Type B pancreatic cell (in vitro differentiated cells): ENCODE results near the gene RIMBP2. TPM values are rescaled to one million over a fixed set of nuclear protein-coding genes. Genes with fewer than 3 reads are reported as not detected.
A peak's percentile ranks its signal among the peaks of the same experiment; 100 is the strongest.

Source experiments
- DNase-seq: peaks from one replicate; pipeline ENCODE4 v3.0.0; 2021; ENCODE audit warnings: mixed read lengths; ENCODE audit not compliant: unreplicated experiment; ENCODE audit errors: extremely low spot score
- H3K27ac Mint-ChIP-seq: 2 replicates; pipeline ENCODE4 v1.8.0; 2021; ENCODE audit warnings: mild to moderate bottlenecking, mixed read lengths
- H3K27me3 Mint-ChIP-seq: 2 replicates; pipeline ENCODE4 v1.8.0; 2021; ENCODE audit warnings: mixed read lengths
- H3K36me3 Mint-ChIP-seq: 2 replicates; pipeline ENCODE4 v1.8.0; 2021; ENCODE audit warnings: mixed read lengths
- H3K4me1 Mint-ChIP-seq: one replicate; pipeline ENCODE4 v1.8.0; 2021; ENCODE audit warnings: mixed read lengths; ENCODE audit not compliant: unreplicated experiment
- H3K4me3 Mint-ChIP-seq: 2 replicates; pipeline ENCODE4 v1.8.0; 2021; ENCODE audit warnings: mild to moderate bottlenecking, mixed read lengths
- H3K9me3 Mint-ChIP-seq: 2 replicates; pipeline ENCODE4 v1.8.0; 2021; ENCODE audit warnings: mixed read lengths
- CTCF ChIP-seq: fragments of 200-600 bp; sonication (generic); conservative IDR thresholded peaks from 2 replicates; pipeline ENCODE4 v1.5.0; 2021; ENCODE audit warnings: antibody characterized with exemption, mild to moderate bottlenecking
- total RNA-seq: library from RNA; stranded (reverse); gene quantifications from 2 replicates; pipeline ENCODE4 v1.2.1, GENCODE V29; 2021; ENCODE audit warnings: low replicate concordance

RIMBP2 gene
- total RNA-seq, 1 donor from 2014 or later, result 23.7 TPM

DNA sequence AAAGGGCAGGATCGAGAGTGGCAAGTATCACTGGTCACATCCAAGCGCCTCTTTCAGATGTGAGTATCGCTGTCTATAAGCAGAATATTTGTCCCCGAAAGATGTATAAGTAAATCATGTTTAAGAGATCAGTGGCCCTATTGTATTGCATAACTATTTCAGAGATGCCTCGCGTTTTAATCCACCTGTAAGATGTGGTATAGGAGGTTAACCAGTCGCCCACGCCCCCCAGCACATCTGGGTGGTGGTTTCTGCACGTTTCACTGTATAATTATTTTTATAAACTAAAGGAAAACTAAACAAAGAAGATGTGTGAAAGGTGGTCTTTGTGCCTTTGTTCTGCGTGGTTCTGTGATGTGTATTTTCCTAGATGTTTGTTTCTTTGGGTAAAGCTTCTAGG, 28.9 kb downstream of the RIMBP2 start:
- Mint-ChIP-seq H3K4me3 (no peak overlapping the region), H3K9me3 (no peaks in the 10 kb centered on the region), H3K27ac (no peak overlapping the region), H3K36me3 (no peaks in the 10 kb centered on the region), H3K27me3 (no peaks in the 10 kb centered on the region), H3K4me1 (peaks cover 11% of the 10 kb centered on the region)
- TF ChIP-seq CTCF, result no peak
- no peak for DNase-seq

GRCh38 chr12:130686511-130686991, 29.5 kb downstream of the RIMBP2 start:
- H3K27me3 Mint-ChIP-seq, result no peaks in the 10 kb centered on the region
- TF ChIP-seq CTCF, result no peak
- DNase-seq, result no peak
- no peaks in the 10 kb centered on the region for H3K9me3 Mint-ChIP-seq
- no peak overlapping the region for H3K27ac Mint-ChIP-seq
- no peak overlapping the region for H3K4me3 Mint-ChIP-seq
- peaks cover 11% of the 10 kb centered on the region for H3K4me1 Mint-ChIP-seq
- H3K36me3 Mint-ChIP-seq, result no peaks in the 10 kb centered on the region

- no peak for TF ChIP-seq CTCF
- Mint-ChIP-seq H3K9me3 (no peaks in the 10 kb centered on the region), H3K4me1 (peaks cover 11% of the 10 kb centered on the region), H3K27me3 (no peaks in the 10 kb centered on the region), H3K36me3 (no peaks in the 10 kb centered on the region), H3K4me3 (no peak overlapping the region), H3K27ac (no peak overlapping the region)
- DNase-seq, result no peak
These were observed 30.2 kb downstream of the RIMBP2 start for GRCh38 chr12:130685850-130686249.

DNA sequence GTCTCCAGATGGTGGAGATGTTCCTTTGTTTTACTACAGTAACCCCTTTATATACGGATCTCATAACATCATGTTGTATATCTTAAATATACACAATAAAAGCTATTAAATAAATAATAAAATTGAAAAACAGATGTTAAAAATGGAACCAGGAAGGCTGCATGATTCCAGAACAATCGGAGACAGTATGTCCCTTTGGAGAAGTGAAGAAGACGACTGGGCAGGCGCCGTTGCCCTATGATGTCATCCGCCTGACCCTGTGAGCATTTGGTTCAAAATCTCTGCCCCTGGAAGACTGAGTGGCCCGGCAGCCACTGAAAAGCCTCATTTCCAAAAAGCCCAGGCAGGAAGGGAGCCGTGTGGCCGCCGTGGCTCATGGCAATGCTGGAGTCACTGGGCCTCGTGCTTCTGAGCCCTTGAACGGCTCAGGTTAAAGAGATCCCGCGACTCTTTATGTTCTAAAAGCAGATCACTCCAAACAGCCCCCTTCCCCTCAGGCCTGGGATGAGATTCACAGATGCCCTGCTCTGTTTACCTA, 30.8 kb downstream of the RIMBP2 start:
- TF ChIP-seq CTCF, result no peak
- no peaks in the 10 kb centered on the region for H3K36me3 Mint-ChIP-seq
- H3K4me1 Mint-ChIP-seq, result peaks cover 11% of the 10 kb centered on the region
- H3K9me3 Mint-ChIP-seq, result no peaks in the 10 kb centered on the region
- H3K27ac Mint-ChIP-seq, result peak overlapping the region; percentile 50
- no peak overlapping the region for H3K4me3 Mint-ChIP-seq
- no peak for DNase-seq
- no peaks in the 10 kb centered on the region for H3K27me3 Mint-ChIP-seq

DNA sequence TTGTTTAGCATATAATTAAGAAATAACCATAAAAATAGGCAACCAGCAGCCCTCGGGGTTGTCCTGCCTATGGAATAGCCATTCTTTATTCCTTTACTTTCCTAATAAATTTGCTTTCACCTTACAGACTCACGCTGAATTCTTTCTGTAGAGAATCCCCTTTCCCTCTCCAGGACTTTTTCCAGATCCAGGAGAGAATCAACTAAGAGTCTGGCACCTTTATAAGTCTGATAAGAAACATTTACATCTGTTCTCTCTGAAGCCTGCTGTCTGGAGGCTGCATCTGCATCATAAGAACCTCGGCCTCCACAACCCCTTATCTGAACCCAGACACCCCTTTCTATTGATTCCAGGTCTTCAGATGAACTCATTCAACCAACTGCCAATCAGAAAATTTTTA, 32.3 kb downstream of the RIMBP2 start:
- H3K9me3 Mint-ChIP-seq, result no peaks in the 10 kb centered on the region
- H3K27ac Mint-ChIP-seq, result no peak overlapping the region
- DNase-seq, result no peak
- H3K4me1 Mint-ChIP-seq, result peaks cover 11% of the 10 kb centered on the region
- H3K36me3 Mint-ChIP-seq, result no peaks in the 10 kb centered on the region
- H3K4me3 Mint-ChIP-seq, result no peak overlapping the region
- H3K27me3 Mint-ChIP-seq, result no peaks in the 10 kb centered on the region
- TF ChIP-seq CTCF, result no peak

- no peaks in the 10 kb centered on the region for H3K36me3 Mint-ChIP-seq
- H3K9me3 Mint-ChIP-seq, result no peaks in the 10 kb centered on the region
- TF ChIP-seq CTCF, result no peak
- no peak overlapping the region for H3K27ac Mint-ChIP-seq
- H3K27me3 Mint-ChIP-seq, result no peaks in the 10 kb centered on the region
- H3K4me3 Mint-ChIP-seq, result no peak overlapping the region
- peaks cover 11% of the 10 kb centered on the region for H3K4me1 Mint-ChIP-seq
- DNase-seq, result no peak
These were observed 33.0 kb downstream of the RIMBP2 start for GRCh38 chr12:130683080-130683479.
